ENCODE measurements around the gene VTCN1.

DNA sequence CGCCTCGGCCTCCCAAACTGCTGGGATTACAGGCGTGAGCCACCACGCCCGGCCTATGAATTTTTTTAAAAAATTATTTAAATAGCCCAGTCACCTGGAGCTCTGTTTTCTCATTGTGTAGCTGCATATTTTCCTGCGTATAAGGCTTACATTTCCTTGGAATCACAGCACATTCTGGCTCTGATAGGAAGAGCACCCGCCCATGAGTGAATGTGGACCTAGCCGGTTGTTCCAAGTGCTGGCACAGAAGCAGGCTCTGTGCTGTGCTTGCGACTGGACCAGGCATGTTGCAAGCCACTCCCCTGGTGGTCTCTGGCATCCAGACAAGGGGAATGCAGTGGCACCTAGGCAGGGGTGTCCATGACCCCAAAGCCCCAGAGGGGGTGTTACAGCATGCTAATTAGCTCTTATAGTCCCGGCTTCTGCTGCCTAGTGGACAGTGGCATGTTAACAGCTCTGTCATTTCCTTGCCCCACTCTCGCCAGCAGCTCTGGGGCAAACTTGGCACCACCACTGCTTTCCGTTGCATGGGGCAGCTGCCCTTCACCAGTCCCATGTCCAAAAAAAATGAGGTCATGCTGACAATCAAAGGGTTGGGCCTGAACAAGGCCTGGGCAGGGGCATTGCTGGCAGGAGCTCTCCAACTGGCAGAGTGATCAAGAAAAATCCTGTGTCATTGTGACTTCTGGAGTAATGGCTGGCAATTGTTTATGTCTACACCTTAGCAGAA is 5.2 kb upstream of the VTCN1 start:
- TF ChIP-seq, protein P1, sequence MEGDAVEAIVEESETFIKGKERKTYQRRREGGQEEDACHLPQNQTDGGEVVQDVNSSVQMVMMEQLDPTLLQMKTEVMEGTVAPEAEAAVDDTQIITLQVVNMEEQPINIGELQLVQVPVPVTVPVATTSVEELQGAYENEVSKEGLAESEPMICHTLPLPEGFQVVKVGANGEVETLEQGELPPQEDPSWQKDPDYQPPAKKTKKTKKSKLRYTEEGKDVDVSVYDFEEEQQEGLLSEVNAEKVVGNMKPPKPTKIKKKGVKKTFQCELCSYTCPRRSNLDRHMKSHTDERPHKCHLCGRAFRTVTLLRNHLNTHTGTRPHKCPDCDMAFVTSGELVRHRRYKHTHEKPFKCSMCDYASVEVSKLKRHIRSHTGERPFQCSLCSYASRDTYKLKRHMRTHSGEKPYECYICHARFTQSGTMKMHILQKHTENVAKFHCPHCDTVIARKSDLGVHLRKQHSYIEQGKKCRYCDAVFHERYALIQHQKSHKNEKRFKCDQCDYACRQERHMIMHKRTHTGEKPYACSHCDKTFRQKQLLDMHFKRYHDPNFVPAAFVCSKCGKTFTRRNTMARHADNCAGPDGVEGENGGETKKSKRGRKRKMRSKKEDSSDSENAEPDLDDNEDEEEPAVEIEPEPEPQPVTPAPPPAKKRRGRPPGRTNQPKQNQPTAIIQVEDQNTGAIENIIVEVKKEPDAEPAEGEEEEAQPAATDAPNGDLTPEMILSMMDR (conservative IDR thresholded peaks at IDR 0.05; ENCODE audit: low read length), result no peak
- no peak for TF ChIP-seq EZH2phosphoT487 (IDR thresholded peaks at IDR 0.05; ENCODE audit: borderline replicate concordance, low read depth, low read length)
